ENCODE measurements around the gene SRPK2.

Gene SRPK2

GRCh38 chr7:105216786-105217185 is 171.9 kb downstream of the SRPK2 start (continued):
- TF ChIP-seq ZNF138 (tag by site-specific recombination; IDR thresholded peaks at IDR 0.05; ENCODE audit: borderline replicate concordance) = no peak
- no peak for TF ChIP-seq SP7 (tag by site-specific recombination; IDR thresholded peaks at IDR 0.05)

DNA sequence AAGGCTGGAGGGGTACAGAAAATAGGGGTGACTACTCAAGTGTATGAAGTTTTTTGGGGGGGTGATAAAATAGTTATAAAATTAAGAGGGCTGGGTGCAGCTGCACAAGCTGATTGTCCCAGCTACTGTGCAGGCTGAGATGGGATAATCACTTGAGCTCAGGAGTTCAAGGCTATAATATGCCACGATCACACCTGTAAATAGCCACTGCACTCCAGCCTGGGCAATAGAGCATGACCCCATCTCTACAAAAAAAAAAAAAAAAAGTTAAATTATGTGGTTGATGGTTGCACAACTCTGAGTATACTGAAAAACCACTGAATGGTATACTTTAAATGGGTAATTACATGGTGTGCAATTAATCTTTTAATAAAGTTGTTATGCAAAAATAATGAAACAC is 172.9 kb downstream of the SRPK2 start:
- Histone ChIP-seq H3K36me3 (ENCODE audit: control insufficient read depth in 2 of 2, insufficient read depth in 1 of 2, low read length in 2 of 2) (no peaks in the 10 kb centered on the region), H3K4me1 (ENCODE audit: control insufficient read depth, insufficient read depth, low read length) (peaks cover 15% of the 10 kb centered on the region), H3K27ac (ENCODE audit: extremely low read depth, low read depth, low read length) (no peak overlapping the region), H3K4me3 (ENCODE audit: low read depth, low read length) (no peak overlapping the region), H3K9me3 (ENCODE audit: control insufficient read depth, insufficient read depth, low read depth, low read length) (no peaks in the 10 kb centered on the region)
- no peak for TF ChIP-seq ZNF274 (IDR thresholded peaks at IDR 0.05; ENCODE audit: low read length)
- TF ChIP-seq ZNF274 (tag by site-specific recombination; IDR thresholded peaks at IDR 0.05; ENCODE audit: borderline replicate concordance) = no peak
- no peak for TF ChIP-seq TCF7L2 (IDR thresholded peaks at IDR 0.05; ENCODE audit: borderline replicate concordance, low read depth, low read length)
- TF ChIP-seq, protein P1, sequence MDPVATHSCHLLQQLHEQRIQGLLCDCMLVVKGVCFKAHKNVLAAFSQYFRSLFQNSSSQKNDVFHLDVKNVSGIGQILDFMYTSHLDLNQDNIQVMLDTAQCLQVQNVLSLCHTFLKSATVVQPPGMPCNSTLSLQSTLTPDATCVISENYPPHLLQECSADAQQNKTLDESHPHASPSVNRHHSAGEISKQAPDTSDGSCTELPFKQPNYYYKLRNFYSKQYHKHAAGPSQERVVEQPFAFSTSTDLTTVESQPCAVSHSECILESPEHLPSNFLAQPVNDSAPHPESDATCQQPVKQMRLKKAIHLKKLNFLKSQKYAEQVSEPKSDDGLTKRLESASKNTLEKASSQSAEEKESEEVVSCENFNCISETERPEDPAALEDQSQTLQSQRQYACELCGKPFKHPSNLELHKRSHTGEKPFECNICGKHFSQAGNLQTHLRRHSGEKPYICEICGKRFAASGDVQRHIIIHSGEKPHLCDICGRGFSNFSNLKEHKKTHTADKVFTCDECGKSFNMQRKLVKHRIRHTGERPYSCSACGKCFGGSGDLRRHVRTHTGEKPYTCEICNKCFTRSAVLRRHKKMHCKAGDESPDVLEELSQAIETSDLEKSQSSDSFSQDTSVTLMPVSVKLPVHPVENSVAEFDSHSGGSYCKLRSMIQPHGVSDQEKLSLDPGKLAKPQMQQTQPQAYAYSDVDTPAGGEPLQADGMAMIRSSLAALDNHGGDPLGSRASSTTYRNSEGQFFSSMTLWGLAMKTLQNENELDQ (tag by site-specific recombination; IDR thresholded peaks at IDR 0.05; ENCODE audit: low read depth) = no peak
- no peak for TF ChIP-seq ZBTB48 (tag by site-specific recombination; IDR thresholded peaks at IDR 0.05)
- CTCF ChIA-PET = no interaction called here
- POLR2A ChIA-PET = no interaction called here

GRCh38 chr7:105215182-105215581 is 173.5 kb downstream of the SRPK2 start:
- no peak for TF ChIP-seq ZNF76 (tag by site-specific recombination; IDR thresholded peaks at IDR 0.05; ENCODE audit: borderline replicate concordance, low read depth)
- TF ChIP-seq ZNF140 (tag by site-specific recombination; IDR thresholded peaks at IDR 0.05) = peak; percentile 44; the same call in 1 of the 2 replicates
- TF ChIP-seq ZNF18 (tag by site-specific recombination; IDR thresholded peaks at IDR 0.05) = 0 out of 2 replicates have a peak, but pooled peaks have one; percentile 19
- peaks cover 15% of the 10 kb centered on the region for H3K4me1 ChIP-seq (ENCODE audit: control insufficient read depth, insufficient read depth, low read length)
- CTCF ChIA-PET = no interaction called here

DNA sequence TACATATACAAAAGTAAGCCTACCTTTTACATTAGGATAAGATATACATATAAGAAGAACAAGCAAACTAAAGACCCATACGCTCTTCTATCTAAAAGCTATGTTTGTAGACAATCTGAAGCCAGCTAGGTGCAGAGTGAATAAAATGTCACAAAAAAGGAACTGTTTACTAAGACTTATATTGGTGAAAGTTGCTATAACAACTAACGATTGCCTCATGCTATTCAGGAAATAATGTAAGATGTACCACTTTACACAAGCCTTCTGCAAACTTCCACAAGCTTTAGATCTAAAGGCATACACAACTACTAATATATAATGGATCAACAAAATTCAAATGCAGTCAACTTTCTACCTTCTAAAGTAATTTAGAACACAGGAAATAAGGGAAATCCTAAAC is 175.1 kb downstream of the SRPK2 start:
- Histone ChIP-seq H3K9me3 (ENCODE audit: control insufficient read depth, insufficient read depth, low read depth, low read length) (no peaks in the 10 kb centered on the region), H3K36me3 (ENCODE audit: control insufficient read depth in 2 of 2, insufficient read depth in 1 of 2, low read length in 2 of 2) (no peaks in the 10 kb centered on the region), H3K27ac (ENCODE audit: extremely low read depth, low read depth, low read length) (no peak overlapping the region), H3K4me3 (ENCODE audit: low read depth, low read length) (no peak overlapping the region), H3K4me1 (ENCODE audit: control insufficient read depth, insufficient read depth, low read length) (peaks cover 12% of the 10 kb centered on the region)
- no peak for TF ChIP-seq SP2 (tag by site-specific recombination; IDR thresholded peaks at IDR 0.05)
- POLR2A ChIA-PET = no interaction called here
- CTCF ChIA-PET = interaction anchor here (1.5 kb wide), 1 partner anchor 9 kb away, joined by 4 read pairs; no protein-coding TSS in a partner anchor

More at GRCh38 chr7:105215182-105215581, 173.5 kb downstream of the SRPK2 start:
- POLR2A ChIA-PET = no interaction called here
- H3K27ac ChIP-seq (ENCODE audit: extremely low read depth, low read depth, low read length) = no peak overlapping the region
- H3K36me3 ChIP-seq (ENCODE audit: control insufficient read depth in 2 of 2, insufficient read depth in 1 of 2, low read length in 2 of 2) = no peaks in the 10 kb centered on the region
- H3K4me3 ChIP-seq (ENCODE audit: low read depth, low read length) = no peak overlapping the region
- no peaks in the 10 kb centered on the region for H3K9me3 ChIP-seq (ENCODE audit: control insufficient read depth, insufficient read depth, low read depth, low read length)

GRCh38 chr7:105212212-105212611 is 176.5 kb downstream of the SRPK2 start:
- Histone ChIP-seq H3K27ac (ENCODE audit: extremely low read depth, low read depth, low read length) (no peak overlapping the region), H3K4me1 (ENCODE audit: control insufficient read depth, insufficient read depth, low read length) (peaks cover 3% of the 10 kb centered on the region), H3K9me3 (ENCODE audit: control insufficient read depth, insufficient read depth, low read depth, low read length) (no peaks in the 10 kb centered on the region), H3K4me3 (ENCODE audit: low read depth, low read length) (no peak overlapping the region), H3K36me3 (ENCODE audit: control insufficient read depth in 2 of 2, insufficient read depth in 1 of 2, low read length in 2 of 2) (no peaks in the 10 kb centered on the region)
- POLR2A ChIA-PET = no interaction called here
- CTCF ChIA-PET = no interaction called here
- no peak for TF ChIP-seq RBAK (tag by site-specific recombination; IDR thresholded peaks at IDR 0.05)
- TF ChIP-seq, protein P2, sequence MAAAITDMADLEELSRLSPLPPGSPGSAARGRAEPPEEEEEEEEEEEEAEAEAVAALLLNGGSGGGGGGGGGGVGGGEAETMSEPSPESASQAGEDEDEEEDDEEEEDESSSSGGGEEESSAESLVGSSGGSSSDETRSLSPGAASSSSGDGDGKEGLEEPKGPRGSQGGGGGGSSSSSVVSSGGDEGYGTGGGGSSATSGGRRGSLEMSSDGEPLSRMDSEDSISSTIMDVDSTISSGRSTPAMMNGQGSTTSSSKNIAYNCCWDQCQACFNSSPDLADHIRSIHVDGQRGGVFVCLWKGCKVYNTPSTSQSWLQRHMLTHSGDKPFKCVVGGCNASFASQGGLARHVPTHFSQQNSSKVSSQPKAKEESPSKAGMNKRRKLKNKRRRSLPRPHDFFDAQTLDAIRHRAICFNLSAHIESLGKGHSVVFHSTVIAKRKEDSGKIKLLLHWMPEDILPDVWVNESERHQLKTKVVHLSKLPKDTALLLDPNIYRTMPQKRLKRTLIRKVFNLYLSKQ (tag by site-specific recombination; IDR thresholded peaks at IDR 0.05; ENCODE audit: borderline replicate concordance) = no peak
- no peak for TF ChIP-seq ZNF214 (tag by site-specific recombination; IDR thresholded peaks at IDR 0.05; ENCODE audit: borderline replicate concordance)
- no peak for TF ChIP-seq KLF9 (tag by site-specific recombination; IDR thresholded peaks at IDR 0.05; ENCODE audit: low read depth)

Data from HEK293 (cell line).